SU-DHL-6 (cell line): ENCODE data around the gene PLEKHA7.
A peak's percentile ranks its signal among the peaks of the same experiment; 100 is the strongest.

Source experiments
- H2AFZ ChIP-seq: fragments of 200-600 bp; sonication (generic); 2 replicates; pipeline ENCODE4 v1.6.1; 2014; ENCODE audit warnings: low read depth, mild to moderate bottlenecking, moderate library complexity, mixed read lengths, antibody characterized with exemption, low read length; ENCODE audit not compliant: severe bottlenecking
- H3F3A ChIP-seq: fragments of 200-600 bp; shearing (Covaris generic); 2 replicates; pipeline ENCODE4 v1.6.0; 2016; ENCODE audit warnings: antibody characterized with exemption, mild to moderate bottlenecking; ENCODE audit not compliant: insufficient read depth
- H3K27ac ChIP-seq: fragments of 200-600 bp; sonication (generic); 2 replicates; pipeline ENCODE4 v1.5.1; 2016; ENCODE audit warnings: low read depth, mild to moderate bottlenecking, low read length, moderate library complexity, mixed read lengths
- H3K27me3 ChIP-seq: fragments of 200-600 bp; sonication (generic), shearing (Covaris generic); 2 replicates; pipeline ENCODE4 v1.6.0; 2014; ENCODE audit warnings: mild to moderate bottlenecking, low read length
- H3K36me3 ChIP-seq: fragments of 200-600 bp; sonication (generic); 2 replicates; pipeline ENCODE4 v1.6.1; 2014; ENCODE audit warnings: mild to moderate bottlenecking, low read length, mixed read lengths
- H3K4me2 ChIP-seq: fragments of 300-600, 200-600 bp; shearing (Covaris generic), sonication (generic); 2 replicates; pipeline ENCODE4 v1.6.0; 2014; ENCODE audit warnings: low read length, low read depth, mild to moderate bottlenecking; ENCODE audit not compliant: poor library complexity, severe bottlenecking
- H3K4me3 ChIP-seq: fragments of 200-600 bp; sonication (generic); 2 replicates; pipeline ENCODE4 v1.5.1; 2014; ENCODE audit warnings: antibody characterized with exemption, low read length, mild to moderate bottlenecking, mixed read lengths; ENCODE audit not compliant: insufficient read depth, poor library complexity, severe bottlenecking
- H3K79me2 ChIP-seq: fragments of 200-600 bp; sonication (generic); 2 replicates; pipeline ENCODE4 v1.6.1; 2014; ENCODE audit warnings: mild to moderate bottlenecking, low read length, moderate library complexity; ENCODE audit not compliant: insufficient read depth
- H3K9ac ChIP-seq: fragments of 200-600 bp; sonication (generic); 2 replicates; pipeline ENCODE4 v1.7.0; 2014; ENCODE audit warnings: mild to moderate bottlenecking, low read length
- H3K9me2 ChIP-seq: fragments of 200-600 bp; sonication (generic); replicated peaks from 2 replicates; pipeline ENCODE4 v1.6.1; 2014; ENCODE audit warnings: low read length; ENCODE audit not compliant: insufficient read depth
- H3K9me3 ChIP-seq: fragments of 200-600 bp; sonication (generic); 2 replicates; pipeline ENCODE4 v1.6.1; 2014; ENCODE audit warnings: low read length, mixed read lengths; ENCODE audit not compliant: insufficient read depth
- H4K20me1 ChIP-seq: fragments of 200-600 bp; sonication (generic); 2 replicates; pipeline ENCODE4 v1.6.1; 2014; ENCODE audit warnings: low read depth, mild to moderate bottlenecking, antibody characterized with exemption, low read length, moderate library complexity, mixed read lengths
- EZH2phosphoT487 ChIP-seq: fragments of 200-600 bp; sonication (generic), shearing (Covaris generic); conservative IDR thresholded peaks from 2 replicates; pipeline ENCODE4 v1.6.1; 2018; ENCODE audit warnings: mild to moderate bottlenecking, antibody characterized with exemption, low read length, moderate library complexity, mixed read lengths
- TF ChIP-seq, protein P1 (sequence below): fragments of 200-600 bp; sonication (generic); IDR thresholded peaks from one replicate; pipeline ENCODE4 v1.5.1; 2017; ENCODE audit warnings: antibody characterized with exemption, mild to moderate bottlenecking, low read length, moderate library complexity; ENCODE audit not compliant: insufficient read depth, poor library complexity, severe bottlenecking

The PLEKHA7 gene

DNA sequence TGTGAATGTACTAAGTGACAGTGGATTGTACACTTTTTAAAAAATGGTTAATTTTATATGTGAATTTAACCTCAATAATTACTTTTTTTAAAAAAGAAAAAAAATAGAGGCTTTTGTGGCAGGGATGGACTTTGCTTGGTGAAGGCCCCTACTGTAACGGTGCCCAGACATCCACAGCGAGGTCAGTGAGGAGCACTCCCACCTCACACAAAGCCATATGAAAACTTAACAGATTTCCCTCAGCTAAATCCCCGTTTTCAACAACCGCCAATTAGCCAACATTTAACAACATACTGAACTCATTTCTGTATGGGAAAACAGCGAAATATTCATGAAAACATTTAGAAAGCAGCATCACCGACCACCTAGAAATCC lies 276.4 kb downstream of the PLEKHA7 start:
- no peak for TF ChIP-seq EZH2phosphoT487
- TF ChIP-seq, protein P1, sequence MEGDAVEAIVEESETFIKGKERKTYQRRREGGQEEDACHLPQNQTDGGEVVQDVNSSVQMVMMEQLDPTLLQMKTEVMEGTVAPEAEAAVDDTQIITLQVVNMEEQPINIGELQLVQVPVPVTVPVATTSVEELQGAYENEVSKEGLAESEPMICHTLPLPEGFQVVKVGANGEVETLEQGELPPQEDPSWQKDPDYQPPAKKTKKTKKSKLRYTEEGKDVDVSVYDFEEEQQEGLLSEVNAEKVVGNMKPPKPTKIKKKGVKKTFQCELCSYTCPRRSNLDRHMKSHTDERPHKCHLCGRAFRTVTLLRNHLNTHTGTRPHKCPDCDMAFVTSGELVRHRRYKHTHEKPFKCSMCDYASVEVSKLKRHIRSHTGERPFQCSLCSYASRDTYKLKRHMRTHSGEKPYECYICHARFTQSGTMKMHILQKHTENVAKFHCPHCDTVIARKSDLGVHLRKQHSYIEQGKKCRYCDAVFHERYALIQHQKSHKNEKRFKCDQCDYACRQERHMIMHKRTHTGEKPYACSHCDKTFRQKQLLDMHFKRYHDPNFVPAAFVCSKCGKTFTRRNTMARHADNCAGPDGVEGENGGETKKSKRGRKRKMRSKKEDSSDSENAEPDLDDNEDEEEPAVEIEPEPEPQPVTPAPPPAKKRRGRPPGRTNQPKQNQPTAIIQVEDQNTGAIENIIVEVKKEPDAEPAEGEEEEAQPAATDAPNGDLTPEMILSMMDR, result no peak
- Histone ChIP-seq H2AFZ (peak overlapping the region; percentile 89), H3K36me3 (peaks cover 10% of the 10 kb centered on the region; the same call in 1 of the 2 replicates), H3K4me2 (peak overlapping the region; percentile 87), H3F3A (no peaks in the 10 kb centered on the region), H3K27ac (peak overlapping the region; percentile 68), H3K79me2 (peaks cover 44% of the 10 kb centered on the region), H3K27me3 (no peaks in the 10 kb centered on the region), H3K9me3 (no peaks in the 10 kb centered on the region), H3K9me2 (no peaks in the 10 kb centered on the region), H3K4me3 (peak overlapping the region; percentile 78), H4K20me1 (peaks cover 21% of the 10 kb centered on the region), H3K9ac (peak overlapping the region; percentile 82)
